ENCODE data around the gene PDE4D.
A peak's percentile ranks its signal among the peaks of the same experiment; 100 is the strongest.
"Not testable (repeated sequence)": the region's sequence is repeated elsewhere in the genome, so short reads cannot be mapped to it uniquely, and the experiment has no call there.

PDE4D gene

DNA sequence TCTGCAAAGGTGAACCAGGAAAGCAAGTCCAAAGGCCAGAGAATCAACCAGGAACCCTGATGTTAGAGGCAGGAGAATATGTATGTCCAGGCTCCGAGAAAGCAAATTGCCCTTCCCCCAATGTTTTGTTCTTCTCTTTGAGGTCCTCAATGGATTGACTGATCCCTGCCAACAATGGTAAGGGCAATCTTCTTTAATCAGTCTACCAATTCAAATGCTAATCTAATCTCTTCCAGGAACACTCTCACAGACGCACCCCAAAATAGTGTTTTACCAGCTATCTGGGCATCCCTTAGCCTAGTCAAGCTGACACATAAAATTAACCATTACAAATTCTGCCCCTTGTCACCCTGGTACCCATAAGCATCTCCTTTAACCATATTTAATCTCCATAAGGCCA lies 912.6 kb downstream of the PDE4D start:
- DNase-seq = no peak

DNA sequence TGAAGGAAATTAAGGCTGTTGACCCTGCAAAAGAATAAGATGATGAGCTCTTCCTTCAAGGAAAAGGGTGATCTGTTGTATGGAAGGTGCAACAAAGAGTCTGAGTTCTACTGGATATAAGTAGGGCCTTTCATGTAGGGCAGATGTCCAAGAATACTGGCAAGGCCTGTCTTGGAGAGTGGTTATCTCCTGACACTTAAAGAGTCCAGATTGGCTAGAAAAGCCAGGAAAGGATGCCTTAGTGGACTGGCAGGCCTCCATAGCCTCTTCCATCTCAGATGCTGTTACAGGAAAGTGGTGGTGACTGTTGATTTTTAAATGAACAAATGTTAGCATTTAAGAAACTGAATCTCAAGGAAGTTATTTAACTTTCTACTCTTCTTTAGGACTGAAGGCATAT lies 914.4 kb downstream of the PDE4D start:
- DNase-seq = no peak

DNA sequence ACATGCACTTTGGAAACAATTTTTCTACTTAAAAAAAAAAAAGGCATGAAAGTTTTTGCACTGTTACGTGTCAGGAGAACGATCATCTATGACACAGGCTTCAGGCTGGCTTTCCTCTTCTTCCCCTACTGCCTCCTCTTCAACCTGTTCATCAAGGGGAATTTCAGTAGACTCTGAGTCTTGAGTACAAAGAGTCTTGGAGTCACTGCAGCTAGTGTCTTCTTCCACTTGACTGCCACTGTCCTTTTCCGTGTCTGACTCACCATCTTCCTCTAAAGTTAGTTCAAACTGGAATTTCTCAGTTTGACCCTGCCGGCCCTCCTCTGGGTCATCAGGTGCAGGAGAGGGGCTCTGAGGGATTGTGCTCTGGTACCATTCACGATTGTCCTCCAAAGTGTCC lies 918.9 kb downstream of the PDE4D start:
- no peak for DNase-seq

DNA sequence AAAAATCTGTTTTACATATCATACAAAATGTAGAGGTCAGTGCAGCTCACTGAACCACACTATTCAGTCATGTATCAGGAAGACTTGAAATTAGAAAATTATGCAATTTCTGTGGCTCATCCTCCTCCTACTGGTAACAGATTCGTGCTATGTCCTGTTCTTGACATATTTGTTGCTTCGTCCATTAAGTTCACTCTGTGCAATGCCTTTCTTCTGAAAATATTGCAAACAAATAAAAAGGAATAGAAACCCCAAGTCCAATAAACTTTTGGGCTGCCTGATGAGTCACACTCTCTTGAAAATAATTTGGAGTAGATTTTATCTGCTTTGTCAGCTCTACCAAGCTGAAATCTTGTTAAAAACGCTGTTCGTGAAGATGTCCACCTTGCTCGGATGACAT lies 919.4 kb downstream of the PDE4D start:
- no peak for DNase-seq

DNA sequence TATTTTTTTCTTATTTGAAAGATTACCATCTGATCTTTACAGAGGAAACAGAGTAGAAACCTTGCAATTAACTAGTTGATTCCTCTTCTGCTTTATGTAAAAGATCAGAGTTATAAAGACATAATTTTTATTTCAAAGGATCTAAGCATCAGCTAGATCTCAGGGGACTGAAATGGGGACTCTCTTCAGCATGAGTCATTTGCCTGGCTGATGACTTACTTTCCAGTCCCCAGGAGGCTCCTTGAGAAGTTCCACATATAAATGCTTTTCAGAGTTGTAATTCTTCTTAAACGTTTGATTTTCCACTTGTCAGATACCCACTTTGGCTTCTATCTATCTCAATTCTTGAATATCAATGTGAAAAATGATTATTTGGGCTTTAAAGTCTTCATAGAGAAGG lies 921.2 kb downstream of the PDE4D start:
- no peak for DNase-seq

DNA sequence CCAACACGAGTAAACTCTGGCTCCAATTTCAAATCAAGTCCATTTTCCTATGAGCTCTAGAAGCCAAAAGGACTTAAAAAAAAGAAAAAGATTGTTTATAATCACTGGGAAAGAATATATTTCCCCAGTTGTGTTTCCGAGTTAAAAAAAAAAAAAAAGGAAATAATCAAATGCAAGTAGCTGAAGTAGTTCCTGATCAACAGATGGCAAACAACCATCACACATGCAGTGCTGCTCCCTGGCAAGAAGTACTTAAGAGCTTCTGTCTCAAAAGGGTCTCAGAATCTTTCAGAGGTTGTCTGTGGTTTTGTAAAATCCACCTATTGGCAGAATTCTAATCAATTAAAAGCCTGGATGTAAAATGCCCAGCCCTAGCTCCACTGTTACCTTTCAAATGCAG lies 922.8 kb downstream of the PDE4D start:
- DNase-seq = no peak

DNA sequence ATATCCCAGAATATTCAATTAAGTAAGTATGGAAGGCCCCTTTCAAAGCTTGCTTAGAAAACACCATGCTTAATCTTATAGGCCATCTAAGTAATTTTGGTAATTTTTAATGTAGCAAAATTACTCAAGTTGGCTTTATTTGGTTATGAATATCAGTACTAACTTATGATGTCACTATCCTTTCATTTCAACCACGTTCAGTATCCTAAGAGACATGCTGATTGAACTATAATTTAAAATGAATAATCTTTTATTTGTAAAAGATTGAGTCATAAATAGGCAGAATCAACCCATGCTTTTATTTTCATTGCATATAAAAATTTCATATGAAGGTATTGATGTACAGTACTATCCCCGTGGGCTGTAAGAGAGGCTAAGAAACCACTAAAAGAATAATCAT lies 923.7 kb downstream of the PDE4D start:
- no peak for DNase-seq

DNA sequence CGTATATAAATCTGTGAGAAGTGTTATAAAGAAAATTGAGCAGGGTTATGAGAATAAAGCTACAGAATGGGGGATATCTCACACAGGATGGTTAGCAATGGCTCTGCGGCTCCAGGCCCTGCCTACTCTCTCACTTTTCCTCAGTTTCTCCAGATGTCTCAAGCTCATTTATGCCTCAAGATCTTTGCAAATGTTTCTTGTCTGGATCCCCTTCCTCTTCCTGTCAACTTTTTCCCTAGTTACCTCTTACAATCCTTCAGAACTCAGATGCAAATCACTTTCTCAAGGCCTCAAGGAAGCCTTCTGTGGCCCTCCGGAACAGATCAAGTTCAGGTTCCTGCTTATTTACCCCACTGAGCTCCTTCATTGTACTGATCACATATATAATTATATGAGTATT lies 924.3 kb downstream of the PDE4D start:
- DNase-seq = no peak

DNA sequence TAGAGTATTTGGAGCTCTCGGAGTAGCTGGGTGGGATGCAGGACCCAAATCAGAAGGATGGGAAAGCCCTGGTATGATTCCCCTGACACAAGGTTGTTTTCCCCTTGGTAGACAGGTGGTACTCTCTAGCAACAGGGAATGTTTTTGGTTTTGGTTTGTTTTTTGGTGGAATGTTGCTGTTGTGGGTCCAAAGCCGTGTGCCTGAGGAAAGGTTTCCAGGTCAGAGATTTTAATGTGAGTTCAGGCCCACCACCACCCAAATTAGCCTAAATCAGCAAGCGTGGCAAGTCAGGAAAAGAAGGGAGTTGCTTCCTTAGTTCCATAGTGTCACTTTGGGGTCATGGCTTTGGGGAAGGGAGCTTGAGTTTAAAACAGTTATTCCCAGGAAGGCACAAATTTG lies 925.2 kb downstream of the PDE4D start:
- DNase-seq = no peak

DNA sequence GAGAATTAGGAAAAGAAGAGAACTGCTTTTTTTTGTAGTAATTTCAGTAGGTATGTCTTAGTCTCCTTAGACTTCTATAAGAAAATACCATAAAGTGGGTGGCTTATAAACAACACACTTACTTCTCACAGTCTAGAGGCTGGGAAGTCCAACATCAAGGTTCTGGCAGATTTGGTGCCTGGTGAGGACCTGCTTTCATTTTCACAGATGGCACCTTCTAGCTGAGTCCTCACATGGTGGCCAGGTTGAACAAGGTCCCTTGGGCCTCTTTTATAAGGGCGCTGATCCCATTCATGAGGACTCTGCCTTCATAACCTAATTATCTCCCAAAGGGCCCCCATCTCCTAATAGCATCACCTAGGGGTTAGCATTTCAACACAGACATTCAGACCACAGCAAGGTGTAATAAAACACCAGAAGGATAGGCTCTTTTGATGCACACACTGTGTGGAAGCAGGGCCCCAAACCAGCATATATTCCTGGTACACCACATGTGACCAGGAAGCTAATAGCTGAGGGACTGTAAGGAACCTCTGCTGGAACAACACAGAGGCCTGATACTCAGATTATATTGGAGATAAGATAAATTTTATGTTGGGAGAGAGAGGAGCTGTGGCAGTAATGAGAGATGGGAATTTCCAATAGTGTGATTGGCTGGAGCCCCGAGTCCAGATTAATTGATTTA lies 925.8 kb downstream of the PDE4D start:
- DNase-seq = no peak

DNA sequence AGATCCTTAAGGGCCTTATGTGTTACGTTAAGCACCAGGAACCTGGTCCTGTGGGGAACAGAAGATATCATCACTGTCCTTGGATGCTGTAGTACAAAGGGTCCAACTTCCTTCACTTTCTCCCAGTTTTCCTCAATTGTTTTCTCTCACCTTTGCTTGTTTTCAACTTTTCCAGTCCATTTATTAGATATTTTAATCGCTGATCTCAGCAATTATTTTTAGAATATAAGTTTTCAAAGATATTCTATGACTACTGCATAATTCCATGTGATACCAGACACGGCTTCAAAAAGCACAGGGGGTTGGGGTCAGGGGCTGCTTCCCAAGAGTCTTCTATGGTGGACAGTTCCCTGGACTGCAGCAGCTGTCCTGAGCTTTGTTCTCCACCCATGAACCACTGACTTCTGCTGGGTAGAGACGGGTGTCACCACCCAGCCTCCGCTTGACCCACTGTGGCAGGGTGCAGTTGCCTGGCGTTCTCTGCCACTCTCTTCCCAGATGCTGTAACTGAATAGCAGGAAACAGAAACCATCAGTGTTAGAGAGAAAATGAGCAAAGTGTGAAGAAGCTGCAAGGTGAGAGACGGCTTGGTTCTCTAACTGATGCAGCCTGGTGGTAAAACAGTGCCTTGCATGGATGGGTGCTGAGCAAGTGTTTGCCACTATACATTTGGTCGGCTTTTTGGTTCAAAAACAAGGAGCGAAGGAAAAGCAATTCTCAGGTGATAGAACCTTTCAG lies 927.7 kb downstream of the PDE4D start:
- DNase-seq = no peak

DNA sequence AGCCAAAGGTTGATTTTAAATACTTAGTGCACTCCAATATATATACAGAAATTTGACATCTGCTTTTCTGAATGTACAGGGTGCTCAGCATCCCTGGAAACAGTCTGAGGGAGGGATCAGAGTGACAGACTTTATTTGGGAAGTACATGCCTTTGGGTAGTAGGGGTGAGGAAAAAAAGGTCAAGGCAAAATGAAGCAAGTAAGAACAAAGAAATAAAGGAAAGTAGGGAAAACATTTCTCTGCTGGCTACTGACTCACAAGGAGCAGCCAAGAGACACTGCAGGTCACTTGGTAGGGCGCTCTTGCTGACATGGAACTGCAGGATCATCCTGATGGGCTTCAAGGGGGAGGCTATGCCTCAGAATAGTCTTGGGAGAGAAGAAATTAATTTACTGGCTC lies 929.7 kb downstream of the PDE4D start:
- DNase-seq = no peak

DNA sequence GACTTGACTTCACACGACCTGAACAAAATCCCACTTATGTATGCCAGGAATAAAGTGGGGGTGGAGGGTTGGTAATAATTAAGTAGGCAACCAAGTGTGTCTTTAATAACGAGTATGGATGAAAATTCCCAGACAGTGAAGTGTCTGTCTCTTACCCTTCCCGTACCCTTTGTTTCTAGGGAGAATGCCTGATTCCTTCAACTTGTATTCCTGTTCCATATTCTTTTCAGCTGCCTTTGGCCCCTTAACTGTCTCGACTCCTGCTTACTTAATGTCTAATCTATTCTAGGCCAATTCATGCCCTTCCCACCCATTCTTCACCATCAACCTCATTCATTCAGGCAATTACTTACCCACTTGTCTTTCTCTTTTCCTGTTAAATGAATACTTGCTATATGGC lies 930.2 kb downstream of the PDE4D start:
- DNase-seq = no peak

DNA sequence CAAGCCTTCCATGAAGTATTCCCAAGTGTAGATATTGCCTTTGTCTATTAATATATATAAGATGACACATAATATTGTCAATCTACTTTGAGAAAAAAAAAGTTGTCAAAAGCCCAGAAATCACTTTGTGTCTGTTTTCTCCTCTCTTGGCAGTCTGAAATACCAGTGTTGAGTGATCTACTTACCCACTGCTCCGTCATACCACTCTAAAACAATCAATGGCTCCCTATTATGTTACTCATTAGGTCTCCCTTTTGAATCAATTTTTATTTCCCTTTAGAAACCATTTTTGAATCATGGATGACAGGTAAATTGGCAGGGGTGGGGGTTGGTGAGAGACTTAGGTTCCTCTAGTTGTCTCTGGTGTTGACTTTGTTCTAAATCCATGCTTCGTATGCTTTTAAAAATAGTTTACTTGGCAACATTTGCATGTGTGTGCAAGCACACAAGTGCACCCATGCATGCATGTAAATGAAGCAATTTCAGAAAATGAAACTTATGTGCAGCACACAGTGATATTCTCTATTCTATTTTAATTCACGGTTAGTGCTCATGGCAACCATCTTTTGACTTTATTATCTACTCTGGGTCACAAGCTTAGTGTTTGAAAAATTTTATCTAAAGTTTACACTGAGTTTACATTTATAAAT lies 931.8 kb downstream of the PDE4D start:
- no peak for DNase-seq

DNA sequence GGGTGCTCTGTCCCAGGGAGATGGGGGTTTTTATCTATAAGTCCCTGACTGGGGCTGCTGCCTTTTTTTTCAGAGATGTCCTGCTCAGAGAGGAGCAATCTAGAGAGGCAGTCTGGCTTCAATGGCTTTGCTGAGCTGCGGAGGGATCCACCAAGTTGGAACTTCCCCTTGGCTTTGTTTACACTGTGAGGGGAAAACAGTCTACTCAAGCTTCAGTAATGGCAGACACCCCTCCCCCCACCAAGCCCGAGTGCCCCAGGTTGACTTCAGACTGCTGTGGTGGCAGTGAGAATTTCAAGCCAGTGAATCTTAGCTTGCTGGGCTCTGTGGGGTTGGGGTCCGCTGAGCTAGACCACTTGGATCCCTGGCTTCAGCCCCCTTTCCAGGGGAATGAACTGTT lies 934.8 kb downstream of the PDE4D start:
- no peak for DNase-seq

DNA sequence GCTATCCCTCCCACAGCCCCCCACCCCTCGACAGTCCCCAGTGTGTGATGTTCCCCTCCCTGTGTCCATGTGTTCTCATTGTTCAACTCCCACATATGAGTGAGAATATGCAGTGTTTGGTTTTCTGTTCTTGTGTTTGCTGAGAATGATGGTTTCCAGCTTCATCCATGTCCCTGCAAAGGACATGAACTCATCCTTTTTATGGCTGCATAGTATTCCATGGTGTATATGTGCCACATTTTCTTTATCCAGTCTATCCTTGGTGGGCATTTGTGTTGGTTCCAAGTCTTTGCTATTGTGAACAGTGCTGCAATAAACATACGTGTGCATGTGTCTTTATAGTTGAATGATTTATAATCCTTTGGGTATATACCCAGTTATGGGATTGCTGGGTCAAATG lies 940.3 kb downstream of the PDE4D start:
- not testable (repeated sequence) for DNase-seq

DNA sequence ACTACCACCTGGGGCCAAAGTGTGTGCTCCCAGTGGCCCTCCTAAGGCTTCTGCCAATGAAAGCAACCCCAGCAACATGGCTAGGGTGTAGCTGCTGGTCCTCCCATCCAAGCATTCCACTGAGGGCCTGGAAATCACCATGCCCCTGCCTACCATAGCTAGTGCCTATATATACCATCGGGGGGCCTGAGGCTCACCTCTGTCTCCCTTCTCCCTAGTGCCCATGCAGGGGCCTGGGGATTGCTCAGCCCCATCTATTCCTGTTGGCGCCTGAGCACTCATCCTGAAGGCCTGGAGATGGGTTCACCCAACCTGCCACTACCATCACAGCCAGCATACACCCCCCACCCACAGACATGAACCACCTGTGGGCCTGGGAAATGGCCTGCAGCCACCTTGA lies 943.3 kb downstream of the PDE4D start:
- no peak for DNase-seq

DNA sequence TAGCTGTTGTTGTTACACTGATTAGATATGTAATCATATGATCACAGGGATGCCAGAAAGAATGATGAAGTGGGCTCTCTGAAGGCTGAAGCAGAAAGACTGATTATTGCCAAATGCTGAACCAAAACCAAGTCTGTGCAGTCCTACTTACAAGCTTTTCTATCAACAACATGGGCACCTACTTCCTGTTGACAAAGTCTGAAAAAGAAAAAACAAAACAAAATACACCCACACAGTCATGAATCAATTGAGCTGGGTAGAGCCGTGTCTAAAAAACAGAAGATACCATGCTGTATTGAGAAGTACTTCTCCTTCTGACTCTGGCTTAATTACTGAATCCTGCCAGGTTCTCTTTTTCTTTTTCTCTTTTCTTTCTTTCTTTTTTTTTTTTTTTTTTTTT lies 947.3 kb downstream of the PDE4D start:
- no peak for DNase-seq

DNA sequence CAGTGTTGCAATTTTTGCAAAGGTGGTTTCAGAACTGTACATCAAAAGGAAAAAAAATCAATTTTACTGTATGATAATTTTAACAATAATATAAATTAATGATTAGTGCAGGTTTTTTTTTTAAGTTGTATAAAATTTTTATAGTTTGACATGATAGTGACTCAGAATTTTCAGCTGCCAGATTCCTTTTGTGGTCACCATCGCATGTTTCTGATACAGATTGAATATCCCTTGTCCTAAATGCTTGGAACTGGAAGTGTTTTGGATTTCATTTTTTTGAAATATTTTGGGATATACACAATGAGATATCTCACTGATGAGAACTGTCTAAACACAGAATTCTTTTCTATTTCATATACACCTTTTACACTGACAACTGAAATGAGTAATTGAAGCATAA lies 949.3 kb downstream of the PDE4D start:
- DNase-seq = no peak

DNA sequence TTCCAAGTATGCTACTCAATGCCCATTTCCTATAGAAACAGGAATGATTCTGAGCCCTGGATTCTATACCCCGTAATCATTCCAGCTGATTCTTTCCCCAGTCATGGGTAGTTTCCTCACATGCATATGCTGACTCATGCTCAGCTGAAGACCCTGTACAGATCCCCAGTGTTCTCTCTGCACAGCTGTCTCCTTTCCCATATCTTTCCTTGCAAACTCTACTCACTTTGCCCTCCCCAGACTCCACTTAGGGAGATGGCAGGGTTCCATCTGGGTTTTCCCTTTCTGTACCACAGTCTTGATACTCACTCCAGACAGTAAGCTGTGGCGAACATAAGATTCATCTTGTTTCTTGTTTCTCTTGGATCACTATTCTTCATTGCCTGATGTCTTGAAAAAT lies 953.1 kb downstream of the PDE4D start:
- DNase-seq = peak; percentile 53

DNA sequence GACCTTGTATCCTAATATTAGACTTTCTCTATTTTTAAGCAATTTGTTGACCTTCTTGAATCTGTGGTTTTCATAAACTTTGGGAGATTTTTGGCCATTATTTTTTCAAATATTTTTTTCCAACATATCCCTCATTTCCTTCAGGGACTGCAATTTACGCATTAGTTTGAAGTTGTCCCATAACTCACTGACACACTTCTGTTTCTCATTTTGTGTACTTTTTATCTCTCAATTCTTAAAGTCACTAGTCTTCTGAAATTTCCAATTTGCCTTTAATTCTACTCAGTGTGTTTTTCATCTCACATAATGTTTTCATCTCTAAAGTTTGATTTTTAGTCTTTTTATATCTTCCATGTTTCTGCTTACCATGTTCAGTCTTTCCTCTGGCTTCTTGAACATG lies 953.9 kb downstream of the PDE4D start:
- DNase-seq = no peak

DNA sequence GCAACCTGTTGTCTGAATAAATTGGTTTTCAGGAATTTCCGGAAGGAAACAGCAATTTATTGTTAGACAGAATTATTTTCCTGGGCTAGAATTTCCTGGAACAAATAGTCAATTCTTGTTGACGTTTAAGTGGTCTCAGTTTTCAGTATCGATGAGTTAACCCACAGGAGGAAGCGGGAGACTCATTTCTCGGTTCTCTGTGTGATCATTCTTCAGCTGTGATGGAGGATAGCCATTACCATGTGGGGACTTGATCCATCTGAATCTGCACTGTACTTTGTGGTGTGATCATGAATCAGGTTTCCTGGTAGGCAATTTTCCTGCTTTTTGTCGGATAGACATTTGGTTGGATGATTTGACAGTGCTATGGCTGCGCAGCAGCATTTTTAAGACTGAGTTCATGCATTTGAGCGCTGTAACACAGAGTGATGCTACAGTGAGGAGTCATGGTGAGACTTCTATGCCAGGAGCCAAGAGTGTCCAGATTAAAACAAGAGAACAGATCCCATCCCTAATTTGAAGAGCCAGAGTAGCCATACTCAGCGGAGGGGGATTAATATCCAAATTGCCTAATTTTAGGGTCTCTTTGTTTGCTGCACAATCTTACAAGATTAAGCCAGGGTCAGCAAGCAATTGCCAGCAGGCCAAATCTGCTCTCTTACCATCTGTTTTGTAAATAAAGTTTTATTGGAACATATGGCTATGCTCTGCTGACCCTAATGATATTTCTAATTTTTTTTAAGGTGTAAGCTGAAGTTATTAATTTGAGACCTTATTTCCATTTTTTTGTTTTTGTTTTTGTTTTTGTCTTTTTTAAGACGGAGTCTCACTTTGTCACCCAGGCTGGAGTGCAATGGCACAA lies 954.7 kb downstream of the PDE4D start:
- no peak for DNase-seq

DNA sequence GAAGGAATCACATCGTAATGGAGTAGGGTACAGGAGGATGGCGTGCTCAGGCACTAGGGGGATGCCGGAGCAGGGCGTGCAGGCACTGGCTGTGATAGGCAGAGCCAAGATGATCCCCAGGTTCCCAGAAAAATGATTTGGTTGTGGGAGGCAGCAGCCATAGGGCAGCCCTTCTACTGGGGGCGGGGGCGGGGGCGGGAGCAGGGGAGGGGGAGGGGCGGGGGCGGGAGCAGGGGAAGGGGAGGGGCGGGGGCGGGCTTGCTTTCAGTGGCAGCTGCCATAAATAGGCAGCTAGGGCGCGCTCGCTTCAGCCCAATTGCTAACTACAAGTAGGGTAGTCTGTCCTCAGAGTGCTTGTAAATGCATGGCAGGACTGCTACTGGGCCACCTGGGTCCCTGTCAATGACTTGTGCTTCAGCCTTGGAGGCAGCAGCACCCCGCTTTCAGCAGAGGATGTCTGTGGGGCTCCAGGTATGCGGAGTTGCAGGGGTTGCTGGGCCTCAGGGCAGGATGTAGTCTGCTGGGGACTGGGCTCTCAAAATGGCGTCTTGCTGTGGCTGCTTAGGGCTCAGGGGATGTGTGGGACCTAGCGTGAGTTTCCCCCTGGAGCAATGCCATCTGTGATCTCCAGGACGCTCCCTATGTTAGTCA lies 956.4 kb downstream of the PDE4D start:
- DNase-seq = no peak

Measured in femur (tissue), 1 donor.